Large intestine (tissue), 3 donors: ENCODE data around the gene ATP8A2. TPM values are rescaled to one million over a fixed set of nuclear protein-coding genes. Genes with fewer than 3 reads are reported as not detected.
"Not testable (repeated sequence)": the region's sequence is repeated elsewhere in the genome, so short reads cannot be mapped to it uniquely, and the experiment has no call there.

ENCODE experiments used
- DNase-seq, 2 donors: peaks; one replicate each; pipeline versions ENCODE4 v3.0.0 to v3.0.0-alpha.2; 2013
- H3K27ac ChIP-seq: one replicate; pipeline ENCODE4 v1.5.1; 2013; ENCODE audit warnings: low read length
- H3K27me3 ChIP-seq: 2 replicates; pipeline ENCODE4 v1.6.1; 2013; ENCODE audit warnings: low read length; ENCODE audit not compliant: control insufficient read depth, insufficient read depth
- H3K36me3 ChIP-seq: 2 replicates; pipeline ENCODE4 v1.6.1; 2013; ENCODE audit warnings: low read length; ENCODE audit not compliant: control insufficient read depth, insufficient read depth
- H3K4me1 ChIP-seq: one replicate; pipeline ENCODE4 v1.6.1; 2013; ENCODE audit warnings: low read length; ENCODE audit not compliant: control insufficient read depth, insufficient read depth
- H3K4me3 ChIP-seq: one replicate; pipeline ENCODE4 v1.5.1; 2013; ENCODE audit warnings: low read length
- H3K9me3 ChIP-seq: one replicate; pipeline ENCODE4 v1.6.1; 2013; ENCODE audit warnings: mild to moderate bottlenecking, low read depth, low read length, moderate library complexity; ENCODE audit not compliant: control insufficient read depth
- WGBS: methylation state at CpG from one replicate; pipeline ENCODE4 v1.1.5; 2013; ENCODE audit warnings: low lambda C conversion rate; ENCODE audit not compliant: insufficient coverage; 5-methylcytosine and 5-hydroxymethylcytosine counted together
- polyA plus RNA-seq: library from polyadenylated mRNA; unstranded; fragments of 120-200 nt; gene quantifications from one replicate; pipeline ENCODE4 v1.2.1, GENCODE V29; 2013

ATP8A2 gene
- polyA plus RNA-seq, 1 donor = 2.3 TPM

DNA sequence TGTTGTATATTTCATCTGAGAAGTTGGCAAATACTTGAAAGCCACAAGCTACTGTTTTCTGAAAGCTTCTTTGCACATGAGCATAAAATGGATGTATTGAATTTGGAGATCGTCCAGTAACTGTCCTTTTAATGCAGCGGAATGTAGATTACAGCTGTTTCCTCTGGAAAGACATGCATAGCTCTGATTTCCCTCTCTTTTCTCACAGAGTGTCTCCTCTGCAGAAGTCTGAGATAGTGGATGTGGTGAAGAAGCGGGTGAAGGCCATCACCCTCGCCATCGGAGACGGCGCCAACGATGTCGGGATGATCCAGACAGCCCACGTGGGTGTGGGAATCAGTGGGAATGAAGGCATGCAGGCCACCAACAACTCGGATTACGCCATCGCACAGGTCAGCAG, 397.1 kb downstream of the ATP8A2 start:
- no peaks in the 10 kb centered on the region for H3K27me3 ChIP-seq
- no peaks in the 10 kb centered on the region for H3K36me3 ChIP-seq
- no peak overlapping the region for H3K27ac ChIP-seq
- WGBS = no CpG with 5 or more reads among the region's 13 CpGs
- no peak for DNase-seq
- H3K4me3 ChIP-seq = no peak overlapping the region
- no peaks in the 10 kb centered on the region for H3K4me1 ChIP-seq
- no peaks in the 10 kb centered on the region for H3K9me3 ChIP-seq

DNA sequence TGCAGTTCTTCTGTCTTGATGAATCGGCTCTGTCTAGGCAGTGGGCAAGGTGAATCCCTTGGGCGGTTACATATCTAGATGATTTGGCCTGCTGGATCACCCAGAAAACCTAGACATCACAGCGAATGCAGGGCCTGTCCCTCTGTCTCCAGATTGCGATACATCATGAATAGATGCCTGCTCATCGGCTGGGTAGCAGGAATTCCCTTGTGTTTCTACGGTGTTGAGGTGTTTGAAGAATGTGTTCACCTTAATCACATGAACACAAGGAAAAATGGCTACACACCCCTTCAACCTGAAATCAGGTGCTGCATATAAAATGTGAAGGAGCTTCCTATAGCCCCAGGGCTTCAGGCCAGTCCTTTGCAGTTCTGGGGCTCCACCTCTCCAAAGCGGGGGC, 398.8 kb downstream of the ATP8A2 start:
- no peaks in the 10 kb centered on the region for H3K4me1 ChIP-seq
- no peaks in the 10 kb centered on the region for H3K9me3 ChIP-seq
- no peak for DNase-seq
- H3K27me3 ChIP-seq = peaks cover 2% of the 10 kb centered on the region
- H3K27ac ChIP-seq = no peak overlapping the region
- H3K4me3 ChIP-seq = no peak overlapping the region
- no peaks in the 10 kb centered on the region for H3K36me3 ChIP-seq
- no CpG with 5 or more reads among the region's 7 CpGs for WGBS

GRCh38 chr13:25771202-25771601, 399.4 kb downstream of the ATP8A2 start:
- Histone ChIP-seq H3K36me3 (no peaks in the 10 kb centered on the region), H3K9me3 (no peaks in the 10 kb centered on the region), H3K4me1 (no peaks in the 10 kb centered on the region), H3K27me3 (peaks cover 2% of the 10 kb centered on the region), H3K27ac (no peak overlapping the region), H3K4me3 (no peak overlapping the region)
- no CpG with 5 or more reads among the region's 5 CpGs for WGBS
- no peak for DNase-seq

DNA sequence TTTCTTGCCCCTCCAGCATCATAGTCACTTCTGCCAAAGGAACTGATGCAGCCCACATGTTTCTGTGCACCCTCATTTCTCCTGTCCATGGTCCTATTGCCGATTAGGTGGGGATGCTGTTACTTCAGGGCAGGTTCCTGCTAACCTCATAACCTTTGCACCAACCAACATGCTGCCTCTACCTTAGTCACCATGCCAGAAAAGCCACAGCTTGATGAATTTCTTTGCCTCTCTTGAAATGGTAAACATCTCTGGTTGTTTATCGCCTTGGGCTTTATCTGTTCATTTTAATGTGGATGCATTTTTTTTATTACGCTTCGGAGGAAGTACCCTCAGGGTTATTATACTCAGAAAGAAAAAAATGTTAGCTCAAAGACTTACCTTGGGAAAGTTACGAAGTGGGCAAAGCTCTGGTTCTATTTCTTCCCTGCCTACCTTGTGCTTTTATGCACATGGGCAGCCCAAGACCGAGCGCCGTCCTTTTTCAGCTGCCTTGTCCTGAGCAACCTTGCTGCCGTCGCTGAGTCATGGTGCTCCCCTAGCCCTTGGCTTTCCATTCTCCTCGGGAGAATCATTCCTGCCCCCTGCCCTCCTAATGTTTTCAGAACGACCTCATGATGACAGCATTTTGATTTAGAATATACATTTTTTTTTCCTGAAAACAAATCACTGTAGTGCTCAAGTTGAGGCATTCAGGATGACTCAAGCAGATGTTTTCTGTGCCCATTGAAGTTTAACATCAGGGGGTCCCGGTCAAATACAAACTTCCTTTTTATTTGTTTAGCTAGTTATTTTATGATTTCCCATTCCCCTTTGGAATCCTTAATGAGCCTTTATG, 400.1 kb downstream of the ATP8A2 start:
- H3K4me1 ChIP-seq = no peaks in the 10 kb centered on the region
- no peak overlapping the region for H3K4me3 ChIP-seq
- peaks cover 2% of the 10 kb centered on the region for H3K27me3 ChIP-seq
- no peaks in the 10 kb centered on the region for H3K9me3 ChIP-seq
- no peaks in the 10 kb centered on the region for H3K36me3 ChIP-seq
- WGBS = 83% methylated on average over 4 of the region's 13 CpGs
- no peak for DNase-seq
- H3K27ac ChIP-seq = no peak overlapping the region

GRCh38 chr13:25772534-25772933, 400.8 kb downstream of the ATP8A2 start:
- not testable (repeated sequence) for DNase-seq, H3K27me3 ChIP-seq, H3K4me3 ChIP-seq, H3K36me3 ChIP-seq, H3K27ac ChIP-seq, H3K4me1 ChIP-seq, H3K9me3 ChIP-seq
- 100% methylated on average over 1 of the region's 8 CpGs for WGBS

DNA sequence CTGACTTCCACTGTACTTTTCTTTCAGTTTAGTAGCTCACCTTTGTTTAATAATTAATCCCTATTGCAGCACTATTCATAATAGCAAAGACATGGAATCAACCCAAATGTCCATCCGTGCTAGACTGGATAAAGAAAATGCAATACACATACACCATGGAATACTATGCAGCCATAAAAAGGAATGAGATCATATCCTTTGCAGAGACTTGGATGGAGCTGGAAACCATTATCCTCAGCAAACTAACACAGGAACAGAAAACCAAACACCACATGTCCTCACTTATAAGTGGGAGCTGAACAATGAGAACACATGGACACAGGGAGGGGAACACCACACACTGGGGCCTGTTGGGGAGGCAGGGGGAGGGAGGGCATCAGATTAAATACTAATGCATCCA, 402.3 kb downstream of the ATP8A2 start:
- DNase-seq, H3K27ac ChIP-seq, H3K27me3 ChIP-seq, H3K9me3 ChIP-seq, H3K36me3 ChIP-seq, H3K4me1 ChIP-seq, H3K4me3 ChIP-seq: not testable (repeated sequence)
- no CpG with 5 or more reads among the region's 1 CpG for WGBS

- Histone ChIP-seq H3K9me3 (no peaks in the 10 kb centered on the region), H3K4me1 (no peaks in the 10 kb centered on the region)
- DNase-seq = peak in 1 of 2 donors; percentile 35
Measured at GRCh38 chr13:25775275-25775674, 403.5 kb downstream of the ATP8A2 start.

GRCh38 chr13:25775986-25776385, 404.2 kb downstream of the ATP8A2 start:
- no peaks in the 10 kb centered on the region for H3K9me3 ChIP-seq
- no peak overlapping the region for H3K27ac ChIP-seq
- H3K4me1 ChIP-seq = no peaks in the 10 kb centered on the region
- H3K27me3 ChIP-seq = peaks cover 2% of the 10 kb centered on the region
- H3K36me3 ChIP-seq = no peaks in the 10 kb centered on the region
- WGBS = no CpG with 5 or more reads among the region's 4 CpGs
- no peak for DNase-seq
- no peak overlapping the region for H3K4me3 ChIP-seq

More at GRCh38 chr13:25775275-25775674, 403.5 kb downstream of the ATP8A2 start:
- Histone ChIP-seq H3K4me3 (no peak overlapping the region), H3K27ac (no peak overlapping the region), H3K27me3 (peaks cover 2% of the 10 kb centered on the region), H3K36me3 (no peaks in the 10 kb centered on the region)
- no CpG with 5 or more reads among the region's 3 CpGs for WGBS

GRCh38 chr13:25776722-25777121, 404.9 kb downstream of the ATP8A2 start:
- Histone ChIP-seq H3K27me3 (peaks cover 2% of the 10 kb centered on the region), H3K4me3 (no peak overlapping the region), H3K36me3 (no peaks in the 10 kb centered on the region), H3K9me3 (no peaks in the 10 kb centered on the region), H3K27ac (no peak overlapping the region), H3K4me1 (no peaks in the 10 kb centered on the region)
- no CpG with 5 or more reads among the region's 7 CpGs for WGBS
- DNase-seq = no peak

DNA sequence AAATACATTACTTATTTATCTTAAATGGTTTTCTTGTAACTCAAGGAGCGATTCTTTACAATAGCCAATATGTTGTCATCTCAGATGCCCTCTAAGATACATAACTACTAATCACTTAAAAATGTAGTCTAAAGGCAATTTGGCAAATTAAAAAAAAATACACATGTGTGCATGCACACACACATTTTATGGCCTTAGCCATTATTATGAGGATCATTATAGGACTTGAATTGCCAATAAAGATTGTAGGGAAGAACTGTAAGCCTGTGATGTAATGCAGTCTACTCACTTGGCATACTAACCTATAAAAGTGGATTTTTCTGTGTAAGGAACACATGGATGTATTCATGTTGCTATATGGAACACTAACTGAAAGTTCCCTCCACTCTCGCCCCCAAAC, 405.7 kb downstream of the ATP8A2 start:
- Histone ChIP-seq H3K9me3 (no peaks in the 10 kb centered on the region), H3K4me3 (no peak overlapping the region), H3K27ac (no peak overlapping the region), H3K4me1 (no peaks in the 10 kb centered on the region), H3K27me3 (peaks cover 2% of the 10 kb centered on the region), H3K36me3 (no peaks in the 10 kb centered on the region)
- no peak for DNase-seq
- WGBS = no CpG with 5 or more reads among the region's 2 CpGs

DNA sequence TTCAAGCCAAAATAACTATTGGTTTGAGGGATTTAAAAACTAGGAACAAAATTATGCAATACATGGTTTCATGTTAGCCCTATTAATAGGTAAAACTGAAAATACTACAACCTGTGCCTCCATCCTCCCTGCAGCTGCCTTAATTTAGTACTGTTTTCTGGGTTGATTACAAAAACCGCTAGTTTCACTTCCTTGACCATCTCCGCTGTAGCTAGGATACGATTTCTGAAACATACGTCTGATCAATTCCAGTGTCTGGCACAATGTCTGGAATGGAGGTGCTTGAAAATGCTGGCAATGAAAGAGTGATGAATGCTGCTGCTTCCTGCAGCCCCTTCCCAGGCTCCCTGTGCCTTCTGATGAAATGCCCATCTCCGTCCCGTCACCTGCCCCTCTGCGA, 406.6 kb downstream of the ATP8A2 start:
- no peaks in the 10 kb centered on the region for H3K9me3 ChIP-seq
- WGBS = no CpG with 5 or more reads among the region's 7 CpGs
- H3K4me3 ChIP-seq = no peak overlapping the region
- no peak overlapping the region for H3K27ac ChIP-seq
- H3K36me3 ChIP-seq = no peaks in the 10 kb centered on the region
- no peaks in the 10 kb centered on the region for H3K4me1 ChIP-seq
- no peak for DNase-seq
- peaks cover 2% of the 10 kb centered on the region for H3K27me3 ChIP-seq
